GM21381 (cell line): ENCODE measurements around the gene ZKSCAN2.

Experiments used
- ATAC-seq: cut with Tn5 transposase; IDR thresholded peaks from one replicate; pipeline ENCODE4 v1.9.1; 2021; ENCODE audit warnings: mild to moderate bottlenecking, moderate library complexity; ENCODE audit not compliant: unreplicated experiment

The ZKSCAN2 gene

DNA sequence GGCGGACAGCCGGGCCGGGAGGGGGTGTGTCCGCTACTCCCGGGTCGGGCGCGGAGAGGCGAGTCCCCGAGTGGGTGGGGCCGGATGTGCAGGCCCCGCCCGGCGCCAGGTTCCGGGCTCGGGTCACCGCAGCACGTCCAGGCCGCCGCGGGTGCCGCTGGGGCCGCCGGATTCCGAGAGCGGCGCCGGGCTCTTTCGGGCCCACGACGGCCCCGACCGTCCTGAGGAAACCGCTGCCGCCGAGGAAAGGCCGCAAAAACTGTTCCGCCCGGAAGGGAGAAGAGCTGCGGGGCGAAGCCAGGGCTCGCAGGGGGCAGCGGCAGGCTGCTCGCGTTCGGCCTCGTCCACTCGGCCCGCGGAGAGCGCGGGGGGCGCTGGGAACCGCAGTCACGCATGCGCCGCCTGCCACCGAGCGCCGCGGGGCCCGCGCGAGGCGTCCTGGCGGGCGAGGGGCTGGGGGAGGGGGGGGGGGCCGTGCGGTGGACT is at the start of gene ZKSCAN2:
TSS of gene ZKSCAN2 (minus strand) at position 376 of the 486 bp plus-strand sequence. CDS start 718 bp downstream, outside the sequence.
- ATAC-seq = peak; percentile 88

DNA sequence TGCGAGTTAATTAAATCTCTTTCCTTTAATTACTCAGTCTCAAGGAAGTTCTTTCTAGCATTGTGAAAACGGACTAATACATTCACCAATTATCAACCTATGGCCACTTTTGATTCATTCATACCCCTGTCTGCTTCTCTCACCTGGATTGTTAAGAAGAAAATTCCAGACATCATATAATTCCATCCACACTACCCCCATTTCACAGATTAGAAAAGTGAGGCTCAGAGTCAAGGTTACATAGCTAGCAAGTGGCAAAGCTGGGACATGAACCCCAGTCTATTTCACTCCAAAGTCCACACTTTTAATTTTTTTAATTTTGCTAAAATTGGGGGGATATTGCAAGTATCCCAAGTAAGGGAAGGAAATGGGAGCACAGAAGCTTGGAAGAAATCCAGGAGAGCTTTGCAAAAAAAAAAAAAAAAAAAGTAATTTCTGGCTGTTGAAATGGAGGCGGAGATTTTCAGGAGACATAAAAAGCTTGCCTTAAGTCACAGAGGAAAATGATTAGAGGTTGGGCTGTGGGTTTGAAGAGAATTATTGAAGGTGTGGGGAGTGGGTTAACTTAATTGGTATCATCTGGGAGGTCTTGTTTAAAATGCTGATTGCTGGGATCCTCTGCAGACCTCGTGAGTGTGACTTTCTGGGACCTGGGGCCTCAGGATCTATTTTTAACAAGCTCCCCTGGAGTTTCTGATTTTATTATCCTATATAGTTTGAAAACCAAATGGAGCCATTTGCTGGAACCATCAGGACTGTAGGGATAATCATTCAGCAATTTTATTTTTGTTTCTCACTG is 42.3 kb upstream of the ZKSCAN2 start:
- no peak for ATAC-seq

DNA sequence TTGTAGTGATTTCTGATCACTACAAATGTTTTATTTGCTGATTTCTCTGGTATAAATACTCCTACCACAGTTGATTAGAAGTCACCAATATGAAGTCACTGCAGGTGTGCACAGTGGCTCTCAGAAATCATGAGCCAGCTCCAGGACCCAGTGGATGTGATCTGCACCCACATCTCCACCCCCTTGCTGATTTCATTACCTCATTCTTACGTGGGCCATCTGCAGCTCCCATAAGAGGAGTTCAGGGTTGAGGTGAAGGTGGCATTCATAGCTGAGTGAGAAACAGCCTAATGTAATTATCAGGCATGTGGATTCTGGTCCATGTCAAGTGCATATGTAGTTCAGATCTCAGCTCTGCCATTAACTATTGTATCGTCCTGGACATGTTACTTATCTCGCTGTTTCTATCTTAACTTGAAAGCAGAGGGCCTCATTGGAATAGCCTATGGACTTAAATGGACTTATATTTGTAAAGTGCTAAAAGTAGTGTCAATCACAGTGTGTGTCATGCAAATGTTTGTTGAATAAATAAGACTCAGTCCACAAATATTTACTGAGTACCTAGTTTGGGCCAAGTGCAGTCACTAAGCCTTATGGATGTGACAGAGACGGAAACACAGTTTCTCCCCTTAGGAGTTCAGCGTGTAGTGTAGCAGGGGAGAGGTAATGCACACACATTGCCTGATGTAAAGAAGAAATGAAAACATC is 40.7 kb upstream of the ZKSCAN2 start:
- no peak for ATAC-seq

DNA sequence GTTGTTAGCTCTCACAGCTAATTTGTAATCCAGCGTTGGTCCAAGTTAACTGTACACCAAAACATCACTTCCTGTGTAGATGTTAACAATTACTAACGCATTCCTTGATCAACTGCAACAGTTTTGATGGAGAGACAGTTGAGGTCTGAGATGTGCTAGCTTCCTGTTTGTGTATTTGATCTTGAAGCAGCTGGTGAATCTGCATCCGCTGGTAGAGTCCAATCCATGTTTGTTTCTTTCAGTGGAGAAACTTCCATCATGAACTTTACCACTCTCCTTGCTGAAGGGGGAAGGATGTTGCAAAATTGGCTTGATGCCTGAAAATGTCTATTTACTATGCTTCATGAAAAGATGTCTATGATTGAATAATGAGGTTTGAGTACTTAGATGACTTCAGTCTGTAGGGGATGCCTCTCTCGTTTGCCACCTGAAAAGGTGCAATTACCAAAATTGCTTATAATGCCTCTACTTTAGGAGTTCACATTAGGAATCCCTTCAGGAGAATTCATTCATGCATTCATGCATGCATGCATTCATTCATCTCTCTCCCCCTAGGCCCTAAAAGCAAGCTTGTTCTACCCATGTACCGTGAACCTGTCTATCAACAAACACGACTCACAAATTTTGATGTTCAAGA is 39.6 kb upstream of the ZKSCAN2 start:
- no peak for ATAC-seq

DNA sequence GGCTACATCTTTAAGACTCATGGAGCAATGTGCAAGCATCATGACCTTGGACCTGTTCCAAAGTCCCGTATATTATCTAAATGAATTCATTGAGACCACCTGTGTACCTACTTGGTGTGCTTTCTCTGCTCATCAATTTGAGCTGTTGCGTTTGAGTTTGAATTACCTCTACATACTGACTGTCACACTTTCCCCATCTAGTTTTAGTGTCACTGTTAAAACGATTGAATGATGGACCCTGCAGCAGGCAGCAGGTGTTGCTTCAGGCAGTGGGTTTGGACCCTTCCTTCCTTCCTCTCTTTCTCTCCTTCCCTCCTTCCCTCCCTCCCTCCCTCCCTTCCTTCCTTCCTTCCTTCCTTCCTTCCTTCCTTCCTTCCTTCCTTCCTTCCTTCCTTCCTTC is 33.9 kb upstream of the ZKSCAN2 start:
- ATAC-seq = no peak

DNA sequence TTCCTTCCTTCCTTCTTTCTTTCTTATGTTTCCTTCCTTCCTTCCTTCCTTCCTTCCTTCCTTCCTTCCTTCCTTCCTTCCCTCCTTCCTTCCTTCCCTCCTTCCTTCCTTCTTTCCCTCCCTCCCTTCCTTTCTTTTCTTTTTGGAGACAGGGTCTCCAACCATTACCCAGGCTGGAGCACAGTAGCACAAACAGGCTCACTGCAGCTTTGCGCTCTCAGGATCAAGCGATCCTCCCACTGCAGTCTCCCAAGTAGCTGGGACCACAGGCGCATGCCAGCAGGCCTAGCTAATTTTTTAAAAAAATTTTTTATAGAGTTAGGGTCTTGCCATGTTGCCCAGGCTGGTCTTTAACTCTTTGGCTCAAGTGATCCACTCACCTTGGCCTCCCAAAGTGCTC is 31.8 kb upstream of the ZKSCAN2 start:
- ATAC-seq = no peak

DNA sequence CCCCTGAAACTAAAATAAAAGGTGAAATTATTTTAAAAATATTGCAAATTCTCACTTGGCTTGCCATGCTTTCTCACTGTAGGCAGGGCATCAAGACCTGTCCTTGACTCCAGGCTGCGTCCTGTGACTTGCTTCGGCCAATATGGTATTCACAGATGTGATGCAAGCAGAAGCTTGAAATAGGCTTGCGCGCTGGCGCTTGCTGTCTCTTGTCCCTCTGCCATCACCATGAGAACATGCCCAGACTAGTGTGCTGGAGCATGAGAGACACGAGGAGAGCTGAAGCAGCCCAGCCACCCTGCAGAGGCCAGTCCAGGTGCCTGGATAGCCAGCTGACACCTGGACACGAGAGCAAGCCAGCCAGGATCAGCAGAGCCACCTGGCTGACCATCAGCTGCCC is 21.8 kb upstream of the ZKSCAN2 start:
- no peak for ATAC-seq

DNA sequence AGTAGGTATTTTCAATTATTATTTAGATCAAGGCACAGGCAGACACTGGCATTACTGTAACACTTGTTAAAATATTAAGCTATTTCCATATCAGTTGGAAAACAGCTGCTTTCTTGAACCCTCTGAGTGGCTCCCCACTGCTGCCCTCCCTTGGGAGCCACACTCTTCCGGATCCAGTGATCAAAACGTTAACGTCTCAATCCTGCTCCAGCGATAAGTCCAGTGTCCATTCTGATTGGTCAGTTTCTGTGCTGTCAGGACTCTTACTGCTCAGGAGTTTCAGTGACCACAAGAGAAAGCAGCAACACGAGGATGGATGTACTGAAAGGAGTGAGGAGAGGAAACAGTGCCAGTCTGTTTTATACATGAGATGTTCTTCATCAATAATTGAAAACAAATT is 13.8 kb upstream of the ZKSCAN2 start:
- no peak for ATAC-seq

DNA sequence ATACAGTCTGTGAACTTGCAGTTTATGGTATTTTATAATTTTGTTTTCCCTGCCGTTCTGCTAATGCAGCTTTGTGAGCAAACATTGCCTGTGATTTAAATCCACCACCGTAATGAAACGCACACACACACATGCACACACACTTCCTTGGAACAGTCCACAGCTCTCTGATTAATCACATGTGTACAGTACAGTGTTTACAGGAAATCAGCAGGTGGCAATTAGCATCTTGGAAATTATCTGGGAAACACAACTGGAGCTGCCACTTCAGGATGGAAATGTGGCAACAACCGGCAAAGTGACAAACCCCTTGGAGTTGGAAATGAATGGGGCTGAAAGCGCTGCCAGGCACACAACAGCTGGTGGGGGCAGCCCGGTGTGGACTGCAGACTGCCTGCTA is 12.9 kb upstream of the ZKSCAN2 start:
- ATAC-seq = no peak

DNA sequence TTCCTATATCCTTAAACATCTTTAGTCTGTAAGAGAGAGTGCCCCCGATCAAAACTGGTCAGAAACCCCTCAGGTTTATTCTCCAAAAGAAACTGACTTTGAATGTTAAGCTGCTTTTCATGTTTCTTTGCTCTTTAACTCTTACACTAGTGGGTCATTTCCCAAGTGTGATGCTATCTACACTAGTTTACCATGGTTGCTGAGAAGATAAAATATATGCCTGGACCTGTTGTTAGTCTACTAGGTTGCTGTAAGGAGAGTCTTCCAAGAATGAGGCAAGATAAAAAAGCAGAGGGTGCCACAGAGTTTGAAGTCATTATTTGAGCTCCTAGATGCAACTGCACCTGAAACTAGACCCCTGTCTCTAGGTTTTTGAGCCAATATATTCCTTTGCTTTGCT is 12.2 kb upstream of the ZKSCAN2 start:
- ATAC-seq = no peak

DNA sequence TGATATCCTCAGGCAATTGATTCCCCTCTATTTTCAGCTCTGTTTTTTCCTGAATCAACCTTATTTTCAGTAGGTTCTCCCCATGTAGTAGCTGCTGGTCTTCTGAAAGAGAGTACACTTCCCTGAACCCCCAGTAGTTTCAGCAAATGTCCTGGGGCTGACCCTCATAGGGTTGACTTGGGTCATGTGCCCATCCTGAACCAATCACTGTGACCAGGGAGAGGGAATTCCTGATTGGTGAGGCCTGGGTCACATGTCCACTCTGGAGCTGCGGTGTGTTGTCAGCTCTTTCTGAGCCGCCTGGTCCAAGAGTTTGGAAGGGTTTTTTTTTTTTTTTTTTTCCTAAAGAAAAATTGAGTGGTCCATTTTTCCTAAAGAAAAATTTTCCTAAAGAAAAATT is 8.3 kb upstream of the ZKSCAN2 start:
- no peak for ATAC-seq

DNA sequence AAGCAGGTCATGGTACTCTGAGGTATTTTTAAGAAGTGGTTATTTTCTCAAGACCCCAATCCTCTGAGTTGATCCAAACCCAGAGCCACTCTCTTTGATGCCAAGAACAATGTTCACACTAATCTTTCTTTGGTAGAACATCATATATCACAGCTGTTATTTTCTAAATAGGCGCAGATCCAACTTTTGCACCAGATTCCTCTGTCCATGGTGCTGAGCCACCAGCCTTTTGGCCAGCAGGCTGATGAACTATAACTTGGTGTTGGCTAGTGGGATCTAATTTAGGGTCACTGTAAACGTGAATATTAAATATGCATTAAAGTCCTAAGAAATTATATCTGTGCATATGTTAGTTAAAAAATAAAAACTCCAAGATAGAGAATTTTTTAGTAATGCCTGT is 7.0 kb upstream of the ZKSCAN2 start:
- no peak for ATAC-seq

DNA sequence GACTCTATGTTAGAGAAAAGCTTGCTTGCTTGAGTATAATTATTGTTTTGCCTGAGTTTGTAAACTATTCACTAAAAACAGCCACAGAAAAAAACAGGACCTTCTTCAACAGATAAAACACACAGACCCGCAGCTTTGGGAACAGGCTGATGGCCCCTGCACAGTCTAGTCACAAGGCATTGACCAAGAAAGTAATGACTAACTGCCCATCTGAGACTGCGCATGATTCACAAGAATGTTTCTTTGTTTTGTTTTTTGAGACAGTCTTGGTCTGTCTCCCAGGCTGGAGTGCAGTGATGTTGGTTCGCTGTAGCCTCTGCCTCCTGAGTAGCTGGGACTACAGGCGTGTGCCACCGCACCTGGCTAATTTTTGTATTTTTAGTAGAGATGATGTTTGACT is 2.8 kb upstream of the ZKSCAN2 start:
- no peak for ATAC-seq

DNA sequence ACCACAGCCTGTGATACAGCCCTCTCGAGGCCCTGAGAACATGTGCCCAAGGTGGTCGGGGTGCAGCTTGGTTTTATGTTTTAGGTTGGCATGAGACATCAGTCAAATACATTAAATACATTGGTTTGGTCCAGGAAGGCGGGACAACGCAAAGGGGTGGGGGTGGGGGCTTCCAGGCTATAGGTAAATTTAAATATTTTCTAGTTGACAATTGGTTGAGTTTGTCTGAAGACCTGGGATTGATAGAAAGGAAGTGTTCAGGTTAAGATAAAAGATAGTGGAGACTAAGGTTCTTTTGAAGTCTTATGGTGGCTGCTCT is 1.2 kb upstream of the ZKSCAN2 start:
- no peak for ATAC-seq

DNA sequence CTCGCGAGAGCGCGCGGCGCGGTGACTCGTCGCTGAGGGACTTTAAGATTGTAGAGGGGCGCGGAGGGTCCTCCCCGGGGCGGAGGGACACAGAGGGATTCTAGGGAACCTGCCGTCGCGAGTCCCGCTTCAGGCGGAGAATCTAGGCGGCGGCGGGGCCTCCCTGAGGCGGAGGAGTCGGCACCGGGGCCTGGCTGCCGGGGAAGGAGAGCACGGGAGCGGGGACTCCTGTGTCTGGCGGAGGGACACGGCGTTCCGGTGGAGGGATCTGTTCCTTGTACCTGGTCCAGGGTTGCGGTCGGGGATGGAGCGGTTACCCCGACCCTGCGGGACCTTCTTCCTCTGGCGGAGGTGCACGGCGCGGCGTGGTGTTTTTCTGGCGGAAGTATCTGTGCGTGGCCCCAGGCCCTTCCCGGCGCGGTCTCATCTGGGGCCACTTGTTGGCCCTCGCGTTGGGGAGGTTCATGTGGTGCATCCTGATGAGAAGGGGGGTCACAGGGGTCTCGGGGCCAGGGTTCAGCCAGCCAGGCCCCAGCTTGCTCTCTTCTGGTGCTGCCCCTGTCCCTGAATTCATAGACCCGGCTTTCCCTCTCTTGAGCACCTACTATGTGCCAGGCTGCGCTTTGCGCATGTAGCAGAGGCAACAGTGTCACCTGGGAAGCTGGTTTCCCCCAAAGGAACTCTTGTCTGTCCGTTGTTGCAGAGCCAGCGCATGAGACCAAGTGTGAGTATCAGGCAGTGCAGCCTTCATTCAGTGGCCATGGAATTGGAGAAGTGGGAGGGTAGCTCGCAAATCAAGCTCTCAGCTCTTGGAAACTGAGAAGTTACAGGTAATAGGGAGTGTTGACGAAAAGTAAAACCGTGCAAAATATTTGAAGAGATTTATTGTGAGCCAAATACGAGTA is 563 bp upstream of the ZKSCAN2 start:
- peak; percentile 35 for ATAC-seq

DNA sequence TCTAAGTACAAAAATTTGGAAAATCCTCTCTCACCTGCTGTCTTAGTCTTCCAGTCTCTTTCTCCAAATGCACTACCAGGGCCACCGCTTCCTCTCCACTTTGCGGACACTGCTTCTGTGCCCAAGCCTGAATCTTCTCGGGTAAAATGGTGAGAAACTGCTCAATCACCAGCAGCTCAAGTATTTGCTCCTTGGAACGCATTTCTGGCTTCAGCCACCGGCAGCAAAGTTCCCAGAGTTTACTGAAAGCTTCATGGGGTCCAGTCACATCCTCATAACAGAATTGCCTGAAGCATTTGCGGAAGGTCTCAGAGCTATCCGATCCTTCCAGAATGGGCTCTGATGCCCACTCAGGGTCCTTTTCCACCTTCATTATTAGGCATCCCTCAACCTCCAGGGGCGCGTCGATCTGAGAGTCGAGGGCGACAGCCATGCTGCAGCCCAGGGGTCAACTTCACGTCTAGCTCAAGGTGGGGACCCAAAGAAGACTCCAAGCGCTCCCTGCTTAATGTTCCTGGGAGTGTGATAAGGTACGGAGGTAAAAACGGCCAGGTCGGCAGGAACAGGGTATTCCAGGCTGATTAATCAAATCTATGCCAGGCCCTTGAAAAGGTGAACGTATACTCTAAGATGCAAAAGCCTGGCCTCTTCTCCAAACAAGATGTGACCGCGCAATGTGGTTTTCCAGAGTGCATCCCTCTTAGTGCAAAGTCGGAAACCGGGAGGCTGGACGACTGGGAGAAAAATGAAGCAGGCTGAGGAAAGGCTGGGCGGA is 763 bp downstream of the ZKSCAN2 start:
- peak; percentile 3 for ATAC-seq

DNA sequence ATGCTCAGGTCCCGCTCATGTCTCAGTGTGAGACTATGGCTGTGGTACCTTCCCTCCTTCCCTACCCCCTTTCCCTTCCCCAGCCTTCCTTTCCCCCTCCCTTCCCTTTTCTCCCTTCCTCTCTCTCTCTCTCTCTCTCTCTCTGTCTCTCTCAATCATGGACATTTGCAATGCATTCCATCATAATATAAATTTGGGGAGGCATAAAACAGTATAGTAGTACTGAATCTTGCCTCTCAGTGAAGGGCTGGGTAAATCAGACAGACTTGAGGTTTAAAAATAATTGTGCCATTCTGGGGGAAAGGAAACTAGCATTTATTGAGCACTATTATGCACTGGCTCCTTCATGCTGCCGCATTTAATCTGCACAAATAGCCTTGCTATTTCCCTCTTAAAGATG is 4.3 kb downstream of the ZKSCAN2 start:
- ATAC-seq = no peak

DNA sequence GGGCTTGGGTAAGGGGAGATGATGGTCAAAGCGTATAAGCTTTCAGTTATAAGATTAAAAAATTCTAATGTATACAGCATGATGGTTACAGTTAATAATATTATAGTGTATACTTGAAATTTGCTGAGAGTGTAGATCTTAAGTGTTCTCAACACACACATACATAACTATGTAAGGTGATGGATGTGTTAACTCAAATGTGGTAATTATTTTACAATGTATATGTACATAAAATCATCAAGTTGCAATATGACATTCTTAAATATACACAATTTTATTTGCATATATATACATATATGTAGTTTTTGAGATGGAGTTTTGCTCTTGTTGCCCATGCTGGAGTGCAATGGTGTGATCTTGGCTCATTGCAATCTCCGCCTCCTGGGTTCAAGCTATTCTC is 7.2 kb downstream of the ZKSCAN2 start:
- ATAC-seq = no peak

DNA sequence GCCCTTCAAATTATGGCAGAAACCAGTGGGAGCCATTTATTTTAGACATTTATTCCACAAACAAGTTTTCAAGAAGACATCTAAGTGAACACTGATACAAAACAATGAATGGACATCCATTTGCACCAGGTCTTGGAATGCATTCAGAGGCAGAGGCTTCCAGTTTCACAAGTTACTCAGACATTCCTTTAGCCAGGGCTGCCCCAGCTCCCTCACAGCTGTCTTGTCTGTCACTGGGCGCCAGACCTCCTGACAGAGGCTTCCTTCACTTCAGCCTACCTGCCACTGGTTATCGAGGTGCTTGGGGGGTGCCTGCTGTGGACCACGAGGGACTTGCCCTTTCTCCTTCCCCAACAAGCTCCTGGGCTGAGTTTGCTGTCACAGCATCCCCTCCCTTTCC is 21.7 kb downstream of the ZKSCAN2 start:
- no peak for ATAC-seq

DNA sequence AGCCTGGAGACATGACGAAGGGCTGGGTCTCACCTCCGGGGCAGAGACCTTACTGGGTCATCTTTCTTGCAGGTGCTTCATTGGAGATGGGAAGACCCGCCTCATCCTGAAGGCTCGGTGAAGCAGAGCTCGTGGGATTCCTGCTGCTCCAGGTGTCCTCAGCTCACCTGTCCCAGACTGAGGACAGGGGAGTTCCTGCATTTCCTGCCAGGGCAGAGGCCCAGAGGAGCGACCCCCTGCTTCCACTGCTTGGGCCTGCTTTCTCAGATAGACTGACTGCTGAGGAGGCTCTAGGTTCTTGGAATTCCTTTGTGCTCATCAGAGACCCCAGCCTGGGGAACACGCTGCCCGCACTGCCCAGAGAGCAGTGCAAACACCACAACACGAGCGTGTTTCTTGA is 29.3 kb downstream of the ZKSCAN2 start:
- ATAC-seq = no peak
